ENCODE measurements around the gene MEIOB. TPM values are rescaled to one million over a fixed set of nuclear protein-coding genes. Genes with fewer than 3 reads are reported as not detected.

Gene MEIOB
- total and polyA plus RNA-seq, 4 donors: 0.21 to 0.28 TPM; not detected in 2

GRCh38 chr16:1895949-1896675 lies 24.1 kb upstream of the MEIOB start:
- H3K4me3 ChIP-seq: no peak overlapping the region
- H3K27me3 ChIP-seq (ENCODE audit: control insufficient read depth in 3 of 3, insufficient read depth in 3 of 3, low read length in 2 of 3): peaks cover 0 to 4% (median 0%) of the 10 kb centered on the region in 3 donors
- no peak for TF ChIP-seq CTCF (IDR thresholded peaks at IDR 0.05; ENCODE audit: control extremely low read depth, extremely low read depth)
- DNase-seq (no peak), ATAC-seq (ENCODE audit: insufficient read depth, low FRiP score) (no peak)
- H3K9me3 ChIP-seq (ENCODE audit: control insufficient read depth in 4 of 4, insufficient read depth in 3 of 4, low read length in 3 of 4): no peaks in the 10 kb centered on the region
- WGBS, 2 donors: 75 to 83% methylated on average over 27 of the region's 27 CpGs
- H3K4me1 ChIP-seq (ENCODE audit: control insufficient read depth in 5 of 5, insufficient read depth in 5 of 5, low read length in 5 of 5): peaks cover 0 to 2% (median 0%) of the 10 kb centered on the region in 5 donors
- H3K9ac ChIP-seq (ENCODE audit: insufficient read depth in 1 of 2, low read length in 2 of 2): no peak overlapping the region
- no peaks in the 10 kb centered on the region for H3K36me3 ChIP-seq (ENCODE audit: control insufficient read depth in 4 of 4, insufficient read depth in 4 of 4, low read length in 4 of 4)
- no peak overlapping the region for H3K27ac ChIP-seq (ENCODE audit: low read depth in 1 of 2, low read length in 1 of 2)

- TF ChIP-seq CTCF (IDR thresholded peaks at IDR 0.05; ENCODE audit: control extremely low read depth, extremely low read depth): no peak
- no peaks in the 10 kb centered on the region for H3K36me3 ChIP-seq (ENCODE audit: control insufficient read depth in 4 of 4, insufficient read depth in 4 of 4, low read length in 4 of 4)
- H3K9me3 ChIP-seq (ENCODE audit: control insufficient read depth in 4 of 4, insufficient read depth in 3 of 4, low read length in 3 of 4): no peaks in the 10 kb centered on the region
- ATAC-seq (ENCODE audit: insufficient read depth, low FRiP score) (no peak), DNase-seq (no peak)
- H3K4me3 ChIP-seq: no peak overlapping the region
- no peak overlapping the region for H3K27ac ChIP-seq (ENCODE audit: low read depth in 1 of 2, low read length in 1 of 2)
- no peak overlapping the region for H3K9ac ChIP-seq (ENCODE audit: insufficient read depth in 1 of 2, low read length in 2 of 2)
- H3K4me1 ChIP-seq (ENCODE audit: control insufficient read depth in 5 of 5, insufficient read depth in 5 of 5, low read length in 5 of 5): no peaks in the 10 kb centered on the region
- 86 to 95% methylated on average over 5 of the region's 5 CpGs for WGBS, 2 donors
- peaks cover 0 to 10% (median 7%) of the 10 kb centered on the region in 3 donors for H3K27me3 ChIP-seq (ENCODE audit: control insufficient read depth in 3 of 3, insufficient read depth in 3 of 3, low read length in 2 of 3)
Measured at GRCh38 chr16:1895068-1895467, 23.1 kb upstream of the MEIOB start.

GRCh38 chr16:1890708-1891050 lies 18.7 kb upstream of the MEIOB start:
- DNase-seq: no peak
- Histone ChIP-seq H3K9ac (ENCODE audit: insufficient read depth in 1 of 2, low read length in 2 of 2) (no peak overlapping the region), H3K27me3 (ENCODE audit: control insufficient read depth in 3 of 3, insufficient read depth in 3 of 3, low read length in 2 of 3) (peaks cover 0 to 8% (median 6%) of the 10 kb centered on the region in 3 donors), H3K27ac (ENCODE audit: low read depth in 1 of 2, low read length in 1 of 2) (no peak overlapping the region), H3K36me3 (ENCODE audit: control insufficient read depth in 4 of 4, insufficient read depth in 4 of 4, low read length in 4 of 4) (no peaks in the 10 kb centered on the region), H3K9me3 (ENCODE audit: control insufficient read depth in 4 of 4, insufficient read depth in 3 of 4, low read length in 3 of 4) (no peaks in the 10 kb centered on the region), H3K4me1 (ENCODE audit: control insufficient read depth in 5 of 5, insufficient read depth in 5 of 5, low read length in 5 of 5) (no peaks in the 10 kb centered on the region), H3K4me3 (no peak overlapping the region)
- TF ChIP-seq CTCF (IDR thresholded peaks at IDR 0.05; ENCODE audit: control extremely low read depth, extremely low read depth): no peak
- WGBS, 2 donors: 44 to 47% methylated on average over 4 of the region's 4 CpGs
- ATAC-seq (ENCODE audit: insufficient read depth, low FRiP score): no peak

Measured in lung (tissue), 12 donors.